Adrenal gland (tissue), 12 donors: ENCODE data around the gene MARCKSL1. TPM values are rescaled to one million over a fixed set of nuclear protein-coding genes. Genes with fewer than 3 reads are reported as not detected.

ENCODE experiments used
- DNase-seq, 7 donors: peaks; one replicate each; pipeline ENCODE4 v3.0.0-alpha.2; 2019 to 2020
- H3K27ac ChIP-seq, 5 donors: fragments of 200-600 bp; sonication (generic) in 4 of 5; 1 replicate in 3 of 5; 2 replicates in 2 of 5; pipeline versions ENCODE4 v1.5.1 to v1.8.0; 2016 to 2020; ENCODE audit warnings: mild to moderate bottlenecking in 1 of 5
- H3K27me3 ChIP-seq: fragments of 200-600 bp; 2 replicates; pipeline ENCODE4 v1.8.0; 2021
- H3K36me3 ChIP-seq, 2 donors: fragments of 200-600 bp; replicated peaks in 1 of 2; 1 replicate in 1 of 2; 2 replicates in 1 of 2; pipeline versions ENCODE4 v1.5.1 to v1.8.0; 2018 to 2022
- H3K4me1 ChIP-seq, 2 donors: fragments of 200-600 bp; replicated peaks in 1 of 2; 1 replicate in 1 of 2; 2 replicates in 1 of 2; pipeline versions ENCODE4 v1.5.1 to v1.8.0; 2018 to 2021
- H3K4me3 ChIP-seq, 4 donors: fragments of 200-600 bp; sonication (generic) in 3 of 4; one replicate each; pipeline ENCODE4 v1.5.1; 2016 to 2018
- H3K9me3 ChIP-seq, 3 donors: fragments of 200-600 bp; sonication (generic) in 1 of 3; replicated peaks in 1 of 3; 1 replicate in 2 of 3; 2 replicates in 1 of 3; pipeline versions ENCODE4 v1.5.1 to v1.8.0; 2016 to 2021
- CTCF ChIP-seq, 6 experiments: fragments of 450-650 bp in 4 of 6; fragments of 200-600 bp in 2 of 6; sonication (generic) in 1 of 6; IDR thresholded peaks; 1 replicate in 5 of 6; 2 replicates in 1 of 6; pipeline versions ENCODE4 v1.5.1 to v1.8.0; 2016 to 2021; ENCODE audit warnings: antibody characterized with exemption in 6 of 6, mild to moderate bottlenecking in 2 of 6, moderate library complexity in 1 of 6
- POLR2A ChIP-seq, 2 donors: fragments of 450-650 bp; IDR thresholded peaks; one replicate each; pipeline ENCODE4 v1.6.1; 2017; ENCODE audit warnings: antibody characterized with exemption in 2 of 2, mild to moderate bottlenecking in 2 of 2, moderate library complexity in 1 of 2
- WGBS, 4 donors: extraction: QIAGEN DNeasy Blood & Tissue Kit in 2 of 4; methylation state at CpG; one replicate each; pipeline versions ENCODE4 v1.1.5 to v1.1.7; 2013 to 2017; 5-methylcytosine and 5-hydroxymethylcytosine counted together
- intact Hi-C, 2 donors: fragments of 100-400 bp; cut with DNase I; formaldehyde crosslinking; loops; one replicate each; pipeline versions ENCODE4 v1.14.1 to v1.15.0; 2022 to 2023
- polyA plus RNA-seq, 3 donors: library from polyadenylated mRNA; stranded (reverse); fragments of 200-250 nt in 2 of 3; fragments of 350-450 nt in 1 of 3; fragmentation: Illumina TruSeq in 1 of 3; extraction: RNeasy Lipid Tissue Mini Kit (QIAGEN cat#74804) in 1 of 3; gene quantifications; one replicate each; pipeline ENCODE4 v1.2.3, GENCODE V29; 2013 to 2014
- total RNA-seq, 9 donors: library from RNA; depleted of rRNA in 4 of 9; stranded (reverse); fragments of >200 nt in 4 of 9; fragments of 120-200 nt in 1 of 9; fragmentation: NEBNext Ultra II Directional in 1 of 9; extraction: Animal tissue kit (Norgen Biotek cat#: 25700) in 1 of 9; gene quantifications; one replicate each; pipeline versions ENCODE4 v1.1.0 to v1.2.4, GENCODE V29; 2013 to 2023
- donor health status: healthy with polysubstance abuse.
- donor health status: Bipolar disorder and iron deficiency.
- donor health status: DM: yes; HTN: yes; CAD: no.
- donor health status: DM: no; HTN: no; CAD: no.
- donor health status: DM: no; HTN: no; CAD: no.
- donor health status: DM: yes; HTN: yes; CAD: no.

The MARCKSL1 gene
- total and polyA plus RNA-seq, 12 donors, result 24.2 to 82.2 (median 49.1) TPM

GRCh38 chr1:32327204-32327603 is 8.8 kb downstream of the MARCKSL1 start:
- 94 to 98% (median 95%) methylated on average over 10 to 11 of the region's 11 CpGs for WGBS, 4 donors
- H3K36me3 ChIP-seq, result peaks cover 0 to 61% of the 10 kb centered on the region in 2 donors
- no peaks in the 10 kb centered on the region for H3K4me1 ChIP-seq
- H3K9me3 ChIP-seq, result no peaks in the 10 kb centered on the region
- H3K4me3 ChIP-seq, result no peak overlapping the region
- intact Hi-C loops, result no loop called here
- DNase-seq, result no peak
- no peak overlapping the region for H3K27ac ChIP-seq
- TF ChIP-seq CTCF (IDR thresholded peaks at IDR 0.05) (no peak), POLR2A (IDR thresholded peaks at IDR 0.05) (no peak)
- no peaks in the 10 kb centered on the region for H3K27me3 ChIP-seq

GRCh38 chr1:32321712-32322291 is 14.2 kb downstream of the MARCKSL1 start:
- Histone ChIP-seq H3K27me3 (no peaks in the 10 kb centered on the region), H3K9me3 (no peaks in the 10 kb centered on the region), H3K4me3 (no peak overlapping the region), H3K4me1 (no peaks in the 10 kb centered on the region), H3K36me3 (peaks cover 0 to 38% of the 10 kb centered on the region in 2 donors), H3K27ac (no peak overlapping the region)
- intact Hi-C loops, result no loop called here
- DNase-seq, result no peak
- WGBS, 4 donors, result 61 to 73% (median 65%) methylated on average over 5 of the region's 5 CpGs
- TF ChIP-seq CTCF (IDR thresholded peaks at IDR 0.05) (no peak), POLR2A (IDR thresholded peaks at IDR 0.05) (no peak)

- H3K4me3 ChIP-seq, result no peak overlapping the region
- no peak for DNase-seq
- H3K9me3 ChIP-seq, result no peaks in the 10 kb centered on the region
- no peaks in the 10 kb centered on the region for H3K27me3 ChIP-seq
- H3K36me3 ChIP-seq, result peaks cover 0 to 31% of the 10 kb centered on the region in 2 donors
- peaks cover 0 to 4% of the 10 kb centered on the region in 2 donors for H3K4me1 ChIP-seq
- TF ChIP-seq CTCF (IDR thresholded peaks at IDR 0.05), result no peak
- no peak for TF ChIP-seq POLR2A (IDR thresholded peaks at IDR 0.05)
- intact Hi-C loops, result loop anchor here in 1 of 2 donors (10.0 kb wide), 1 partner anchor 103 kb away; no protein-coding TSS in a partner anchor
- H3K27ac ChIP-seq, result no peak overlapping the region
- WGBS, 4 donors, result 95 to 99% (median 97%) methylated on average over 9 to 10 of the region's 10 CpGs
These were observed 17.7 kb downstream of the MARCKSL1 start for GRCh38 chr1:32318127-32318869.

- H3K36me3 ChIP-seq, result peaks cover 0 to 31% of the 10 kb centered on the region in 2 donors
- H3K9me3 ChIP-seq, result no peaks in the 10 kb centered on the region
- WGBS, 4 donors, result 76 to 89% (median 82%) methylated on average over 3 of the region's 3 CpGs
- H3K27me3 ChIP-seq, result no peaks in the 10 kb centered on the region
- H3K4me1 ChIP-seq, result peaks cover 0 to 8% of the 10 kb centered on the region in 2 donors
- no peak for TF ChIP-seq CTCF (IDR thresholded peaks at IDR 0.05)
- TF ChIP-seq POLR2A (IDR thresholded peaks at IDR 0.05), result no peak
- DNase-seq, result no peak
- intact Hi-C loops, result loop anchor here in 1 of 2 donors (10.0 kb wide), 1 partner anchor 102 kb away; no protein-coding TSS in a partner anchor
- H3K27ac ChIP-seq, result no peak overlapping the region
- H3K4me3 ChIP-seq, result no peak overlapping the region
These were observed 19.1 kb downstream of the MARCKSL1 start for GRCh38 chr1:32316903-32317277.
